ENCODE measurements around the gene CCDC8. TPM values are rescaled to one million over a fixed set of nuclear protein-coding genes. Genes with fewer than 3 reads are reported as not detected.

Gene CCDC8
- total and polyA plus RNA-seq, 2 donors (not counting 3 experiments of a cell fraction or from before 2014, with no cell fraction given) = 0.18 to 0.75 TPM

GRCh38 chr19:46404753-46405468 lies 8.5 kb downstream of the CCDC8 start:
- H3K9me1 ChIP-seq (replicated peaks; ENCODE audit: control insufficient read depth, extremely low read depth, insufficient read depth, low read length) = no peaks in the 10 kb centered on the region
- DNase-seq (ENCODE audit: low read depth, low spot score) = no peak
- POLR2A ChIA-PET = no interaction called here
- no peak overlapping the region for H3K9ac ChIP-seq (replicated peaks; ENCODE audit: extremely low read depth, insufficient read depth, low read length)
- H3K27ac ChIP-seq (ENCODE audit: insufficient read depth, low read depth, low read length) = no peak overlapping the region
- H3K79me2 ChIP-seq (ENCODE audit: control insufficient read depth, insufficient read depth, low read length) = no peaks in the 10 kb centered on the region
- no peak overlapping the region for H3K4me2 ChIP-seq (ENCODE audit: insufficient read depth, low read length)
- TF ChIP-seq EZH2 (IDR thresholded peaks at IDR 0.05; ENCODE audit: borderline replicate concordance, low read depth, low read length, severe bottlenecking) = peak; percentile 67
- no peak for TF ChIP-seq POLR2AphosphoS5 (IDR thresholded peaks at IDR 0.05; ENCODE audit: insufficient read depth, low read depth, low read length)
- TF ChIP-seq MYC (IDR thresholded peaks at IDR 0.05; ENCODE audit: low read depth, low read length) = no peak
- TF ChIP-seq CTCF (IDR thresholded peaks at IDR 0.05; ENCODE audit: extremely low read depth in 1 of 2, insufficient read depth in 1 of 2, low read depth in 1 of 2, low read length in 2 of 2) = peak in 1 of 2 donors; percentile 17
- CTCF ChIA-PET = interaction anchor here (0.5 to 3.0 kb wide), 10 partner anchors 10 to 141 kb away, joined by 3 to 21 read pairs (median 4); no protein-coding TSS in a partner anchor
- H3K4me1 ChIP-seq (ENCODE audit: control insufficient read depth, extremely low read depth, insufficient read depth, low read length) = no peaks in the 10 kb centered on the region
- FAIRE-seq = no peak
- peaks cover 30 to 32% of the 10 kb centered on the region in 2 experiments for H3K27me3 ChIP-seq (ENCODE audit: control insufficient read depth in 2 of 2, insufficient read depth in 2 of 2, low read length in 2 of 2)
- no peaks in the 10 kb centered on the region for H4K20me1 ChIP-seq (replicated peaks; ENCODE audit: control insufficient read depth, extremely low read depth, insufficient read depth, low read length)
- no TSS peak for BruUV-seq (replicated peaks)
- dilution Hi-C loops (cut with MboI; ENCODE audit: extremely low pct_ligation_motif_present, low sequenced_read_pairs) = no loop called here
- intact Hi-C loops (cut with micrococcal nuclease) = no loop called here
- no peaks in the 10 kb centered on the region for H3K36me3 ChIP-seq (ENCODE audit: control insufficient read depth in 2 of 2, extremely low read depth in 1 of 2, insufficient read depth in 2 of 2, low read length in 2 of 2)
- H2AFZ ChIP-seq (ENCODE audit: low read depth, low read length) = peak overlapping the region; percentile 3
- no peaks in the 10 kb centered on the region for H3K9me3 ChIP-seq (replicated peaks; ENCODE audit: control insufficient read depth, insufficient read depth, low read length)
- no peak overlapping the region for H3K4me3 ChIP-seq (replicated peaks in 1 of 3; ENCODE audit: insufficient read depth in 1 of 3, low read depth in 1 of 3, low read length in 3 of 3)
